Stomach (tissue), 9 donors: ENCODE results near the gene INPP4B. TPM values are rescaled to one million over a fixed set of nuclear protein-coding genes. Genes with fewer than 3 reads are reported as not detected.

Experiments used
- DNase-seq, 2 donors: peaks; one replicate each; pipeline versions ENCODE4 v3.0.0 to v3.0.0-alpha.2; 2013 to 2019
- H3K27ac ChIP-seq, 5 donors: fragments of 200-600 bp in 4 of 5; sonication (generic) in 4 of 5; one replicate each; pipeline ENCODE4 v1.5.1; 2013 to 2019; ENCODE audit warnings: mild to moderate bottlenecking in 1 of 5, moderate library complexity in 1 of 5
- H3K27me3 ChIP-seq, 3 donors: fragments of 200-600 bp; sonication (generic); one replicate each; pipeline ENCODE4 v1.5.1; 2017 to 2019; ENCODE audit warnings: mixed run types in 1 of 3
- H3K36me3 ChIP-seq, 4 donors: fragments of 200-600 bp; sonication (generic); 1 replicate in 3 of 4; 2 replicates in 1 of 4; pipeline ENCODE4 v1.5.1; 2016 to 2019
- H3K4me1 ChIP-seq, 4 donors: fragments of 200-600 bp; sonication (generic); one replicate each; pipeline ENCODE4 v1.5.1; 2016 to 2019
- H3K4me3 ChIP-seq, 4 donors: fragments of 200-600 bp; sonication (generic) in 3 of 4; one replicate each; pipeline ENCODE4 v1.5.1; 2016 to 2019; ENCODE audit warnings: mild to moderate bottlenecking in 1 of 4
- H3K9me3 ChIP-seq, 4 donors: fragments of 200-600 bp; sonication (generic); one replicate each; pipeline ENCODE4 v1.5.1; 2016 to 2019
- EP300 ChIP-seq: sonication (generic); formaldehyde crosslinking; IDR thresholded peaks from one replicate; pipeline ENCODE4 v1.6.1; 2017; ENCODE audit warnings: antibody characterized with exemption
- POLR2A ChIP-seq, 4 donors: fragments of 450-650 bp; IDR thresholded peaks; one replicate each; pipeline ENCODE4 v1.6.1; 2016; ENCODE audit warnings: antibody characterized with exemption in 4 of 4, control low read depth in 2 of 4, mild to moderate bottlenecking in 1 of 4, moderate library complexity in 1 of 4
- POLR2AphosphoS5 ChIP-seq, 3 donors: sonication (generic); formaldehyde crosslinking; IDR thresholded peaks; one replicate each; pipeline ENCODE4 v1.6.1; 2016; ENCODE audit warnings: antibody characterized with exemption in 3 of 3
- whole genome bisulfite sequencing, 5 donors: extraction: QIAGEN DNeasy Blood & Tissue Kit in 3 of 5; methylation state at CpG; one replicate each; pipeline versions ENCODE4 v1.1.5 to v1.1.7; 2013 to 2018; 5-methylcytosine and 5-hydroxymethylcytosine counted together
- intact Hi-C: fragments of 100-400 bp; cut with DNase I; formaldehyde crosslinking; loops from one replicate; pipeline ENCODE4 v1.15.1; 2023; ENCODE audit warnings: low total_unique reads
- polyA plus RNA-seq, 3 donors: library from polyadenylated mRNA; stranded (reverse); fragments of 200-250 nt; gene quantifications; one replicate each; pipeline ENCODE4 v1.2.3, GENCODE V29; 2013
- total RNA-seq, 5 donors: library from RNA; depleted of rRNA; stranded (reverse); fragments of >200 nt; gene quantifications; one replicate each; pipeline versions ENCODE4 v1.1.0 to v1.2.3, GENCODE V29; 2014 to 2016
- TF ChIP-seq, protein P1 (sequence below), 7 experiments: fragments of 450-650 bp in 4 of 7; fragments of 200-600 bp in 3 of 7; sonication (generic) in 3 of 7; IDR thresholded peaks; one replicate each; pipeline ENCODE4 v1.5.1; 2016 to 2019; ENCODE audit warnings: antibody characterized with exemption in 7 of 7, control low read depth in 2 of 7, mild to moderate bottlenecking in 1 of 7
- donor health status: healthy with polysubstance abuse.
- donor health status: Bipolar disorder and iron deficiency.
- donor health status: healthy.

Gene INPP4B
- total and polyA plus RNA-seq, 8 donors = 1.4 to 96.9 (median 11.7) TPM

DNA sequence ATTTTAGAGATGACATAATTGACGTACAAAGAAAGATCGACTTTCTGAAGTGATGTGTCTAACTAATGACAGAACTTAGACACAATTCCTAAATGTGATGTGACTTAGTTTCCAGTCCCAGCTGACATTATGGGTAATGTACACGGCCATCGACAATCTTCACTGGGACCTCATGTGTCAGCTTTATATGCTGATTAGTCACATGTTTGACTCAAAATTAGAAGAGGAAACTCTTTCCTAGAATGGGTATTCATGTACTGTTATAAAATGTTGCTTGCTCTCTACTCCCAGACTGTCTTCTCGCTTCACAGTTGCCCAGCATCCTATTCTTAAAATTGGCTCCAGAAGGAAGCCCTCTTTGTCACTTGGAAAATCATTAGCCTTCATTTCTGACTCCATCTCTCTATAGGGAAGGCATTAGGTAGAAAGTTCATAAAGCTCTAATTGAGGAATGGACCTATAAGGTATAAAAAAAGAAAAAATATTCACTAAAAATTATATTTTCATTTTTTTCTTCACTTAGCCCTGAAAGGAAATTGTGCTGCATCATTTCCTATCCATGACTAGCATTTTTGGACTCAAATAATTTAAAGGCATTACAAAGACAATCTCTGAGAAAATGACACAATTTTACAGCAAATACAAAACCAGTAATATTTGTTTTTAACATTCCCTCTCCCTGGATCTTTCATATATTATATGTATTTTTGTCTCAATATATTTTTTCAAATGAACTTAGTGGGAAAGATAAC lies 554.6 kb downstream of the INPP4B start:
- Histone ChIP-seq H3K27me3 (no peaks in the 10 kb centered on the region), H3K4me1 (no peaks in the 10 kb centered on the region), H3K27ac (no peak overlapping the region), H3K4me3 (no peak overlapping the region), H3K9me3 (no peaks in the 10 kb centered on the region), H3K36me3 (no peaks in the 10 kb centered on the region)
- TF ChIP-seq POLR2AphosphoS5 (IDR thresholded peaks at IDR 0.05) (no peak), POLR2A (IDR thresholded peaks at IDR 0.05) (no peak), EP300 (no peak)
- TF ChIP-seq, protein P1, sequence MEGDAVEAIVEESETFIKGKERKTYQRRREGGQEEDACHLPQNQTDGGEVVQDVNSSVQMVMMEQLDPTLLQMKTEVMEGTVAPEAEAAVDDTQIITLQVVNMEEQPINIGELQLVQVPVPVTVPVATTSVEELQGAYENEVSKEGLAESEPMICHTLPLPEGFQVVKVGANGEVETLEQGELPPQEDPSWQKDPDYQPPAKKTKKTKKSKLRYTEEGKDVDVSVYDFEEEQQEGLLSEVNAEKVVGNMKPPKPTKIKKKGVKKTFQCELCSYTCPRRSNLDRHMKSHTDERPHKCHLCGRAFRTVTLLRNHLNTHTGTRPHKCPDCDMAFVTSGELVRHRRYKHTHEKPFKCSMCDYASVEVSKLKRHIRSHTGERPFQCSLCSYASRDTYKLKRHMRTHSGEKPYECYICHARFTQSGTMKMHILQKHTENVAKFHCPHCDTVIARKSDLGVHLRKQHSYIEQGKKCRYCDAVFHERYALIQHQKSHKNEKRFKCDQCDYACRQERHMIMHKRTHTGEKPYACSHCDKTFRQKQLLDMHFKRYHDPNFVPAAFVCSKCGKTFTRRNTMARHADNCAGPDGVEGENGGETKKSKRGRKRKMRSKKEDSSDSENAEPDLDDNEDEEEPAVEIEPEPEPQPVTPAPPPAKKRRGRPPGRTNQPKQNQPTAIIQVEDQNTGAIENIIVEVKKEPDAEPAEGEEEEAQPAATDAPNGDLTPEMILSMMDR (IDR thresholded peaks at IDR 0.05) = no peak
- intact Hi-C loops = no loop called here
- no peak for DNase-seq
- WGBS, 5 donors = 71 to 87% (median 75%) methylated on average over 5 of the region's 5 CpGs

DNA sequence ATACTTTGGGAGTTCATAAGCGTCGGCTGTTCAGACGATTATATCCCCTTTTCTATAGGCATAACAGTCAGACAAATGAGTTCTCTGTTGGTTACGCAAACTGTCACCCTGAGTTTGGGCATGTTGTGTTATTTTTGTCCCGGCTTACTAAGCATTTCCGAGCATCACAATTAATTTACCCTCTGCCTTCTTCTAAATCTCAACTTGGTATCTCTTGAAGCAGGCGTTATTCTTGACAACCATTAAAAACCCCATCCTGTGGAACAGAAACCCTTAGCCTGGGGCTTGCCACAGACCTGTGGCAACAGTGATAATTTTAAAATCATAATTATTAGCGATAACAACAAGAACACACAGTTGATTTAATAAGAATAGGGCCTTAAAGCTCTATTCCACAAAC lies 558.7 kb downstream of the INPP4B start:
- Histone ChIP-seq H3K9me3 (no peaks in the 10 kb centered on the region), H3K4me3 (no peak overlapping the region), H3K4me1 (no peaks in the 10 kb centered on the region), H3K27me3 (no peaks in the 10 kb centered on the region), H3K36me3 (no peaks in the 10 kb centered on the region), H3K27ac (no peak overlapping the region)
- intact Hi-C loops = no loop called here
- no peak for DNase-seq
- WGBS, 5 donors = 90 to 94% (median 93%) methylated on average over 8 of the region's 8 CpGs
- TF ChIP-seq EP300 = no peak
- TF ChIP-seq POLR2AphosphoS5 (IDR thresholded peaks at IDR 0.05) = no peak
- TF ChIP-seq, protein P1 (IDR thresholded peaks at IDR 0.05) = no peak
- no peak for TF ChIP-seq POLR2A (IDR thresholded peaks at IDR 0.05)

DNA sequence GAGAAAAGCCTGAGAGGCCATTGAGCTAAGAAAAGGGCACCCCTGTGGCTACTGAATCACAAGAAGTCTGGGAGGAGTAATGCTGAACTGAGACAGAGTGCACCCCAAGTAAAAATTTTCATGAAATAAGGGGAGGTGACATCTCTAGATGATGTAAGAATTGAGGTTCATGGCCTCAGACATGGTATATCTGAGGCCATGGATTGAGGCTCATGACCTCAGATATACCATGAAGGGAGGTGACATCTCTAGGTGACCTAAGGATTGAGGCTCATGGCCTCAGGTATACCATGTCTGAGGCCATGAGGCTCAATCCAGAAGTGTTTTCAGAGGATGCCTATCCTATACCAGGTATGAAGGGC lies 560.9 kb downstream of the INPP4B start:
- no peaks in the 10 kb centered on the region for H3K9me3 ChIP-seq
- H3K36me3 ChIP-seq = no peaks in the 10 kb centered on the region
- intact Hi-C loops = no loop called here
- no peak overlapping the region for H3K4me3 ChIP-seq
- DNase-seq = no peak
- TF ChIP-seq EP300 (no peak), POLR2AphosphoS5 (IDR thresholded peaks at IDR 0.05) (no peak), POLR2A (IDR thresholded peaks at IDR 0.05) (no peak)
- TF ChIP-seq, protein P1 (IDR thresholded peaks at IDR 0.05) = no peak
- H3K27ac ChIP-seq = no peak overlapping the region
- H3K4me1 ChIP-seq = no peaks in the 10 kb centered on the region
- H3K27me3 ChIP-seq = no peaks in the 10 kb centered on the region

DNA sequence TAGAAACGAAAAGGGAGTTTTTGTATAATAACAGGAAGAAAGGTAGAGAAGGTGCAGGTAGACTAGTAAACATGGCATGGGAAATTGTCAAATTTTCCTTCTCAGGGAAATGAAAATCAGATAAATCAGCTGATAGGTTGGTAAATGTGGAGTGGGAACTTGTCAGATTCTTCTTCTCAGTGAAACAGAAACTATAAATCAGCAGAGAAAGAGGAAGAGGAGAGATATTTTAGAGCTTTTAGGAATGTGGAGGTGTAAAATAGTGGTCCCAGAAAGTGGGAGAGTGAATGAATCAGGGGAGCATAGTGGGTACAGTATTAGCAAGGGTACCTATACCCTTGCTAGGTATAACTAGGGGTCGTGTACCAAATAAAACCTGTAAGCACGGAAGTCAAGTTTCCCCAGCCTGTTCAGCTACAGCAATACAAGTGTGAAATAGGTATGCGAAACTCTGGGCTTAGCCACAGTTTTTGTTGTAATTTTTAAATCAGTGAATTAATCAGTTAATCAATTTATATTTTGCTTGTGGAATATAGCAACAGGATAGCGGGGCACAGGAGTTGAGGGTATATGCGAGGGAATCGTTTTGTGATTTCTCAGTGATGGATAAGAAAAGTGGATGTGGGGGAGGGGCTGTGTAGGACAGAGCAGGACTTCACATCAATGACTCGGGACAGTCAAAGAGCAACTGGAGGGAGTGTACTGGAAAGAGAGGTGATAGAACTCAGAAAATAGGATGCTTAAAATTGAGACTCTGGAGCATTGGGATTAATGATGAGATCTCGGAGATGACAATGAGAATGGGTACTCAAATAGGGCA lies 561.5 kb downstream of the INPP4B start:
- H3K36me3 ChIP-seq = no peaks in the 10 kb centered on the region
- no peak overlapping the region for H3K4me3 ChIP-seq
- WGBS, 5 donors = 83 to 87% (median 86%) methylated on average over 9 of the region's 9 CpGs
- H3K27ac ChIP-seq = no peak overlapping the region
- no peak for DNase-seq
- no peaks in the 10 kb centered on the region for H3K27me3 ChIP-seq
- TF ChIP-seq EP300 (no peak), POLR2AphosphoS5 (IDR thresholded peaks at IDR 0.05) (no peak), POLR2A (IDR thresholded peaks at IDR 0.05) (no peak)
- TF ChIP-seq, protein P1 (IDR thresholded peaks at IDR 0.05) = no peak
- H3K4me1 ChIP-seq = no peaks in the 10 kb centered on the region
- intact Hi-C loops = no loop called here
- H3K9me3 ChIP-seq = no peaks in the 10 kb centered on the region
